ENCODE results near the gene ADAMTS2.

ADAMTS2 gene

DNA sequence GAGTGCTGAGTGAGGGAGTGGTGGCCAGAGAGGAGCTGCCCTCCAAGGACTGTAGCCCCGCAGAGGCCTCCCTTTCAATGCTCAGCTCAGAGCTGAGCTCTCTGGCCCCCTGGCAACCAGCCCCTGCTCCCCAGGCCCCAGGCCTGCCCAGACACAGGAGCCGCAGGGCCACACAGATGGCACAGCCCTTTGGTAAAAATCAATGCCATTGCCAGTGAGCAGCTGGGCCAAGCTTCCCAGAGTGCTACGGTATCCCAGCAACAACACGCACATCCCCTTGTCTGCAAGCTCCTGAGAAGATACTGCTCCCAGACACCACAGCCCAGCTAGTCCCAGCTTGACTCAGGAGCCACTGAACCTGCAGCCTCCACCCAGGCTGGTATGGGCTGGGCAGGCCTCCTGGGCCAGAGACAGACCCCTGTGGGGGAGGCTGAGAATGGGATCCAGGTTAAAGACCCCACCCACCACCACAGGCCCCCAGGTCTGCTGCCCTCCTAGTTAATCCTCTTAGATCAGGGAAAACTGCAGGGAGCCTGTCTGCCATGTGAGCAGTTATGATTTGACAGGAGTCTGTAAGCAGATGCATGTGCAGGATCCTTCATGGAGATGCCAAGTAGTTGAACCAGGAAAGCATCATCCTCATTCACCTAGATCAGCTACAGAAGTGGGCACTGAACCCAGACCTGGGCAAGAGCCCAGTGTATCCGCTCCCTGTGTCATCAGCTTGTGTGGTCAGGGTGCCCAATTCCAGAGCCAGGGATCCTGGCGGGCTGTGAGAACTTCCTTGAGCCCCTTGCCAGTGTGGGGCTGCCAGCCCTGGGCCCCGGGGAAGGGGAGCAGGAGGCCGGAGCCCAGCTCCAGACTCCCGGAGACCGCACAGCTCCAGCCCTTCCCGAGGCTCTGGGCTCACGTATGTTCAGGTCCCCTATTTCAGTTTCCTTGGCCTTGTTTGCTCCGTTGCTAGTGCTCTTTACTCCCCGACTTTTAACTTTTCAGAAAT is 26.7 kb upstream of the ADAMTS2 start:
- DNase-seq (ENCODE audit: low read depth), result no peak

DNA sequence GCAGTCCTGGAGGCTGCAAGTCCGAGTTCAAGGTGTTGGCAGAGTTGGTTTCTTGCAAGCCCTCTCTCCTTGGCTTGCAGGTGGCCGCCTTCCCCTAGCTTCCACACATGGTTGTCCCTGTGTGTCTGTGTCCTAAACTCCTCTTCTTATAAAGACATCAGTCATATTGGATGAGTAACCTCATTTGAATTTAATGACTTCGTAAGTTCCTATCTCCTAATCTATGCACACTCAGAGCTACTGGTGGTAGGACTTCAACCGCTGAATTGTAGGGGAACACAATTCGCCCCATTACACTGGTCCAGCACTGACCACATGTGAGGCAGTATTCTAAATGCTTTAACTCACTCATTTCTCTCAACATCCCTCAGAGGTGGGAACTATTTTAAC is 25.9 kb upstream of the ADAMTS2 start:
- no peak for DNase-seq (ENCODE audit: low read depth)

DNA sequence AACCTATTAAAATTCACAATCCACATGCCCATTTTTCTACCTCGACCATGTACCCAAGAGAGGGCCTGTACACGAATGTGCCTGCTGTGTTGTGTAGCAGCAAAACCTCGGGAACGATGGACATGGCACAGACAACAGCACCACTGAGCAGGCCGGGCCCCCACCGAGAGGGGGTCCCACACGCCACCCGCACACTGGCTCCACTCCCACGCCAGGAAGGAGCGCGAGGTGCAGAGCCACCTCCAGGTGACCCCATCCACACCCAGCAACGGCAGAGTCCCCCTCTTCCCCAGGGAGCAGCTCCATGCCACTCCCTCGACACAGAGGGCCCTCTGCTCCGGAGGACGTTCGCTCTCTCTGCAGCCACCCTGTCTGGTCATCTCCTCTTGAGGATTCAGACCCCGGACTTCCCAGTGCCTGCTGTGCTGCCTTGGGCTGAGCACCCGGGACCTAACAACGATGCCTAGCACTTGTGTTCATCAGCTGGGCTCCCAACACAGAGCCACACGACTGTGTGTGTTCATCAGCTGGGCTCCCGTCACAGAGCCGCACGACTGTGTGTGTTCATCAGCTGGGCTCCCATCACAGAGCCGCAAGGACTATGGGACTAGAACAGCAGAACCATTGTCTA is 25.3 kb upstream of the ADAMTS2 start:
- no peak for DNase-seq (ENCODE audit: low read depth)

DNA sequence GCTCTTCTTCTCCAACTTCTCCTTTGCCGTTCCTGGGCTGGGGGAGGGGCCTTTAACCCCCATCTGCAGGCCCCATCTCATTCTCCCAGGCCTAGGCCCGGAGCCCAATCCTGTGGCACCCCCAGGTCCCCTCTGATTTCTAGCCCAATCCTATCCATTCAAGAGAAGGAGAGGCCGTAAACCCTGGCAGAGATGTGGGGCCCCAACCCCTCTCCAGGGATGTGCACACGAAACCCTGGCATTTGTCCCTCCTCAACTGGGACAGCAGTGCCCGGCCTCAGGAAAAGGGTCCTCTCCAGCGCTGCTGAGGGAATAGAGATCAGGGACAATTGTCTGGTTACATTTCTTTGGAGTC is 24.2 kb upstream of the ADAMTS2 start:
- DNase-seq (ENCODE audit: low read depth), result no peak

DNA sequence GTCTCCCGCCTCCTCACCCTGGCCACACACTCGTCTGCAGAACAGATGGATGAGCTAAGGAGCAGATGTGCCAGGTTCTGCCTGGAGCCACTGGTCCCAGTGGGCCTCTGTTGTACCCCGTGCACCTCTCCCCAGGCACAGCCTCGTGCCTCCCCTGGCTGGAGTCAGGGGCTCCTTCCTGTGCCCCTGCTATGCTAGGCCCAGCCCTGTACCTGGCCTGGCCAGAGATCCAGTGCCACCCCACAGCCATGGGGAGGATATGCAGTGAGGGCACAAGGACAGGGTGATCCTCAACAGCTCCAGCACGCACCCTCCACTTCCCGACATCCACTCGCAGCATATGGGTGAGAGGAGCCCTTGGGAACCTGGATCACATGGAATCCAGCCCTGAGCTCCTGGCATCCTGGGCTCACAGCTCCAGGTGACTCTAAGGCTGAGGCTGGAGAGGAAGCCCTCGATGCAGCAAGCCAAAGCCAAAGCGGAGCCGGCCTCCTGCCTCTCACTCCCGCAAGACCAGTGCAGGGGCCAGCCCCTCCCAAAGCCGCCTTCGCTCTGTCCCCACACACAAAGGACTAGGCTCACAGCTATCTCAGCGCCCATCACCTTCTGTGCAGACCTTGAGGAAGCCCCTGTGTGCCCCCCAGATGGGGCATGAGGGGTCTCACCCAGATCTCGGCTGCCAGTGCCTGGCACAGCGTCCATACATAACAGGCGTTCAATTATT is 23.7 kb upstream of the ADAMTS2 start:
- DNase-seq (ENCODE audit: low read depth), result no peak

DNA sequence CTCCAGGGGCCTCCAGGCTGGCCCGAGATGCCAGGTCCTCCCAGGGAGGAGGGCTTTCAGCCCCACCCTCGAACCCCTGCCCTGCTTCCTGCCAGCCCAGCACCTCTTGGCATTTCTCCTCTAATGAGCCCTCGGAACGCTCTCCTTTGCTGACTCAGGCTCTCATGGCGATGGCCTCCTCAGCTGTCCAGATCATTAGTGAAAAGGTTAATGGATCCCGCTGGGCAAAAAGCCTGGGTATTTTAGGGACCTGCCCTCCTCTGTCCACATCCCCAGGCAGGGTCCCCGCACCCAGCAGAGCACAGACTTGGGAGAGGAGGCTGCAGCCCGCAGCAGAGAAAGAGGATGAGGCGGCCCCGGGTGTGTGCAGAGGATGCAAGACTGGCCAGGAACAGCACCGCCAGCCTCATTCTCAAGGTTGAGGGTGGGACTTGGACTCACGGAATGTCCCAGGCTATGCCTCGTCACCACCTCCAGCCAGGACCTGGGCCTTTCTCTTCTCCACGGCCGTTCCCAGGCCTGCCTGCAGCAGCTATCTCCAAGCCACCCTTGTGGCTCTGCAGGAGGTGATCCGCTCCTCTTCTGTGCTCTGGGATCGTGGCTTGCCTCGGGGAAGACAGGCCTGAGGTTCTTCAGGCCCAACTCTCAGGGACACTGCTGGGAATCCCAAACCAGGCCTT is 23.0 kb upstream of the ADAMTS2 start:
- DNase-seq (ENCODE audit: low read depth), result no peak

DNA sequence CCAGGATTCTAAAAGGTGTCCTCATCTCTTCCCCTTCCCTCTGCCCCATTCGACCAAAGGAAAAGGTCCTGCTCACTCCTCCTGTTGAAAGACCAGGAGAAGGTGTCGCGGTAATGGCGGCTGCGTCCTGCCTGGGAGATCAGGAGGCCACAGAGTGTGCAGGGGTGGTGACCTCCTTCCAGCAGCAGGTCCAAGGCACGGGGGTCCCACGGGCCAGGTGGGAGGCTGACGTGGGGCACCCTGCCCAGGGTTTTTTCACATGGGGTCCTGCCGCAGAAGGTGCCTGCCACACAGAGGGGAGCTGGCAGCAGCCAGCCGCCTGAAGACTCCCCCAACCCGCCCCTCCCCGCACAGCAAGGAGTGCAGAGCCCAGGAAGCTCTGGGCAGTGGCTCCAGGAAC is 22.2 kb upstream of the ADAMTS2 start:
- no peak for DNase-seq (ENCODE audit: low read depth)

DNA sequence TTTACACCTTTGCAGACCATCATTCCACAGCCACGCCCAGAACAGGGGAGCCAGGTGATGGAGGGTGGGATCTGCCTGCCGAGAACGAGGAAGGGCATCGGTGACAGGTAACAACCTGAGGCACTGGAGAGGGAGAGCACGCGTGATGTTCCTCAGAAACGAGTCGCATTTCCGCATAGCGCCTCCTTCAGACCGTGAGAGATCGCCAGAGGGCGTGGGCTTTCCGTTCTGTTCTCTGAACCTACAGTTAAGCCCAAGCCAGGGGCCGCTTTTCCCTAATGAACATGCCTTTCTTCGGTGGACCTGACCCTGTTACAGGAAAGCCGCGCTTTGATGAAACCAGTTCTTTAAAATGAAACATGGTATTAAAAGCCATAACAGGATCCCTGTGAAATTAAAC is 17.1 kb upstream of the ADAMTS2 start:
- DNase-seq (ENCODE audit: low read depth), result no peak

DNA sequence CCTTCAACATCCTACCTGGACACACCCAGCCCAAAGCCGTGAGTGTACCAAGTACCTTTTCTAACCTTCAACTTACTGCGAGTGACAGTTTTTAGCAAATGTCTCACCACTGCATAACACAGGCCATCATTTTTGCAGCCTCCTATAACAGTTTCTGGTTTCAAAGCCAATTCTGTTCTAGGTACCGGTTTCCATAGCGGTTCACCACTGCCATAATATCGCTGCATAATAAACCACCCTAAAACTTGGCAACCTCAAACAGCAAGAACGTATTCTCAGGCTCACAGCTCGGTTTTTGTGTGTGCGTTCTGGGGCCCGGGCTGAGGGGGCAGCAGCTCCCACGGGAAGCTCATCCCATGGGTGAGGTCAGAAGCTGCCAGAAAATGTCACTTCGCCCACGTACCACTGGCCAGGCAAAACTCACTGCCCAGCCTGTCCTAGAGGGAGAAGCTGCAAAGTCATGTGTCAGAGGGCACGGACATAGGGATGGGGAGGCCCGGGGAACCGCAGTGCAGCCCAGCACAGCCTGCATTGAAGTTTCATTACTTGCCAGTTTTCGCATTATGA is 15.9 kb upstream of the ADAMTS2 start:
- DNase-seq (ENCODE audit: low read depth), result no peak

DNA sequence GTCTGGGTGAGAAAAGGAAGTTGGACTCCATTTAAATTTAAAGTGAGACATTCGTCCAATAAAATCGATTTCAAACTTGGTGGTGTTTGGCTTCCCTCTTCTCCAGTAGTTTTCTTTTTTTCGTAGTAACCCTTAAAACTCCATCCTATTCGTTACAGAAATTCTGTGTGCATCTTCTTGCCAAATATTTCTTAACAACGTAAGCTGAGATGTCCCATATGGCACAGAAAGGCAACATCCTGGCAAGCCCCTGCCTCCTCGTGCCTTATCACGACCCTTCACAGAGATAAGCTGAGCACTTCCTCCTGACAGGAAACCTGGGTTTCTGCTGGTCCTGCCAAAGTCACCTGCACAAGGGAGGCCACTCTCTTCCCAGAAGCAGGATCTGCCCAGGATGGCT is 11.8 kb upstream of the ADAMTS2 start:
- no peak for DNase-seq (ENCODE audit: low read depth)

DNA sequence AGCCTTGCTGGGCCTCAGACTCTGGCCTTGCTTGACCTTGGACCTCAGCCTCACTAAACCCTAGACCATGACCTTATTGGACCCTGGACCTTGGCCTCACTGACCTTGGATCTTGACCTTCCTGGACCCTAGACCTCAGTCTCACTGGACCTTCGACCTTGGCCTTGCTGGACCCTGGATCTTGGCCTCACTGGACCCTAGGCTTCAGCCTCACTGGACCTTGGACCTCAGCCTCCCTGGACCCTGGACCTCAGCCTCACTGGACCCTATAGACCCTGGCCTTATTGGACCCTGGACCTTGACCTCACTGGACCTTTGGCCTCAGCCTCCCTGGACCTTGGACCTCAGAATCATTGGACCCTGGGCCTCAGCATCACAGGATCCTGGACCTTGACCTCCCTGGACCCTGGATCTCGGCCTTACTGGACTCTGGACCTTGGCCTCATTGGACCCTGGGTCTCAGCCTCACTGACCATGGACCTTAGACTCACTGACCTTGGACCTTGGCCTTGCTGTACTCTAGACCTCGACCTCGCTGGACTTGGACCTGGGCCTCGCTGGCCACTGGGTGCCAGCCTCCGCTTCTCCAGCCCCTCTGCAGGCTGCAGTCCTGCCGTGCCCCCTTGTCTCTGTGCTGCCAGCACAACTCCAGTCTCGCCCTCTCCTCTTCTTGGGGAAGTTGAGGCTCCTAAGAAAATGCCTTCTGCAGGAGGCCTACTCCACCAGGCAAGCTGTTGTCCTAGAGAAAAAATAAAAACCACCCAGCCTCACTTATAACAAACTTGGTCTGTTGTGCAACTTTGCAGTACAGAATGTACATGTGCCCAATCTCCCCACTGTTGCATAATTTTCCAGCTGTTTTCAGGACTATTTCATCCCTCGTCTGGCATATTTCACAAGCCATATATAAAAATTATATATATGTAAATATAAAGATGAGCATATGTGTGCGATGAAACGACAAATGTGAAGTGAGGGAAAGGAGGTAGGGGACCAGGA is 11.0 kb upstream of the ADAMTS2 start:
- no peak for DNase-seq (ENCODE audit: low read depth)

DNA sequence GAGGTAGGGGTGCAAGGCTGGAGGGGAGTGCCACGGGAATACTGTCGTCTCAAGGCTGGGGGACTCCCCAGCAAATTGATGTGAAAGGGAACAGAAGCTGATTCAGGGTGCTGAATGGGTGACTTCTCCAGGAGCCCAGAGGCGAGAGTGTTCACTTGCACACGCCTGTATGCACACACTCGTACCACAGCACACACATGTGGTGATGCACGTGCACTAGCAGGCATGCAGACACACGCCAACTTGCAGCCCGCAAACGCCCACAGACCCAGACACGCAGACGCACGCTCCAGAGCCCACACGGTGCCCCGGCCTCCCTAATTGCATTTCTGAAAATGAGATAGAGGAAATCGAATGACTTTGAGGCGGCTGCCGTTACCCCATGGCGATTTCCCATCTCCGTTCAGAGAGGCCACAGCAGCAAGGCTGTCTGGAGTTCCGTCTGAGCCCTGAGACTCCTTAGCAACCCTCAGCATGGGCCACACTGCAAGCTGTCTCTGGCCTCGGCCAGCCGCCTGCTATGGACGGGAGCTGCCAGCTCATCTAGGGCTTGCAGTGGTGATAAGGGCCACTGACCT is 9.1 kb upstream of the ADAMTS2 start:
- no peak for DNase-seq (ENCODE audit: low read depth)

DNA sequence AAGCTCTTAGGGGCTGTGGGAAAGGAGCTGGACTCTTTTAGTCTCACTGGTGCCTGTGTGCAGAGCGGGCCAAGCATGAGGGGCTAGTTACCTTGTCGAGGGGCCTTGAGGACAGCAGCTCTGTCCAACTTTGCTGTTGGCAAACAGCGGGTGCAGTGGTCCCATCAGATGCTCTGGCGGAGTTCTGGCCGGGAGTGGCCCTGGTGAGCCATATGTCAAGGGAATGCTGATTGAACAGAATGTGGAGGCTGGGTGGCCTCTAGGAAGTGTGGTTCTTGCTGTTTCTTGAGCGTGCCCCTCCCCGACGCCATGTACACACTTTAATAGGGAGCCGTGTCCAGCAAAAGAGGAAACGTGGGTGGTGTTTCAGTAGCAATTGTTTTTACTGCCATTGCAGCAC is 3.6 kb upstream of the ADAMTS2 start:
- DNase-seq (ENCODE audit: low read depth), result no peak

DNA sequence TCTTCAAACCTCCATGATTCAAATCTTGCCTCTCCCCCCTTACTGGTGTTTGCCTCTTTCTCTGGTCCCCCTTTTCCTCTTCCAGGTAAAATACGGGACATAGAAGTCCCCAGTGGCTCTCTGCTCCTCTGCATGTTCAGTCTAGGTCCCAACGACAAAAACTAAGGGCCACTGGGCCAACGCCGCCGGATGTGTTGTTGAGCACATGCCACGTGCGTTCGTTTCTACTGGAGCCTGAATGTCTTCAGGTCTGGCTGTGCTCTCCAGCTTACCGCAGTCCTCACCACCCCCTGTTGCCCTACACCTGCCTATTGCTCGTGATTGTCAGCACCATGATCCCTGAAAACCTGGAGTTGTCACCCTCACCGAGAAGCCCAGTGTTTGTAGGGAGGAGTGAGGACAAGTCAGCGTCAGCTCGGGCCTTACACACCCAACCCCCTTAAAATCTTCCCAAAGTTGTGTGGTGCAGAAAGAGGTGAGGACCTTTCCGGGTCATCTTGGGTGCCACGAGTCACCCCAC is 2.8 kb upstream of the ADAMTS2 start:
- DNase-seq (ENCODE audit: low read depth), result no peak

DNA sequence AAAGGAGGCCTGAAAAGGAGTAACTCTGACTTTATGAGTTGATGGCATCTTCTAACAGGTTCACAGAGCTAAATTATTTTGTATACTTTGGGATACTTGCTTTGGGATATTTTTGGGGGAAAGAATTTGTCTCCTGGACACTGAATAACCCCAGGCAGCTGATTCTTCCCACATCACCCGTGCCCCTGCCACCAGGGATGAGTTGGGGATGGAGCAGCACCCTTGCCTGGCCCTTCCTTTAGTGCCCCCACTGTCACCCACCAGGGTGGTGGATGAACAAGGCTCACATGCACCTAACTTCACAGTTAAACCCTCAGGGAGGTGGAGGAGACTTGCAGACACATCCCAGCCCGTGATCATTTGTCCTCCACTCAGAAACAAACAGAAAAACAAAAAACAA is 2.3 kb upstream of the ADAMTS2 start:
- no peak for DNase-seq (ENCODE audit: low read depth)

DNA sequence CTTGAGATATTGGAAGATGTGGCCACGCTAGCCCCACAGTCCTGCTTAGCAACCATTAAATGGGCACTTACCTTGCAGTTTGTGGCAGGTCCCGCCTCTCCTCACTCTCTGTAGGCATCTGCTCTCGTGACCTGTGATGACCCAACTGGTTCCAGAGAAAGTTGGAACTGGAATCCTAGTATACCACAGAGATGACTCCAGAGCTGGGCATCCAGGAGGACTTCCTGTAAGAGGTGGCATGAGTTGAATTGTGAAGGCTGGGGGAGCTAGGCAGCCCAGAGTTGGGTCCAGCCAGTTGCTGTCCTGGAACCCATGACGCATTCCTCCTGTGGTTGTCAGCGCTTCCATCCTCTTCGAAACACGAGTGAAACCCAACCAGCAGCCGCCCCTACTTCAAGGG is 1.6 kb upstream of the ADAMTS2 start:
- no peak for DNase-seq (ENCODE audit: low read depth)

DNA sequence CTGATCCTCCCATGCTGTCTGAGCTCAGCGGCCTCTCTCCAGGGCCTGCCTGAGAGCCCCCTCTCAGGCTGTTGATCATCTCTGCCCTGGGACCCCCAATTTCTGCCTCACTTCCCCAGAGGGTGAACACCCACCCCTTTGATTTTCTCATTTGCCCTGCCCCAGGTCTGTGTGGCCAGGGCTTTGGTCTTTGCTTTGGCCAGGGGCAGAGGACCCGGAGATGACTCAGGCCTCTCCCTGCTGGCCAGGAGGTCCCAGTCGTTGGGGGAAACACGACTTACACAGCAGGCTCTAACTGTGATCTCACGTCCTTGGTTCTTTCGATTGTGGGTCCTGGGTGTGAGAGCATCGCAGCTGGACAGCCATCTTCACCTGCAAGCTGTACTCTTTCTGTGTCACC is 1.1 kb upstream of the ADAMTS2 start:
- no peak for DNase-seq (ENCODE audit: low read depth)

DNA sequence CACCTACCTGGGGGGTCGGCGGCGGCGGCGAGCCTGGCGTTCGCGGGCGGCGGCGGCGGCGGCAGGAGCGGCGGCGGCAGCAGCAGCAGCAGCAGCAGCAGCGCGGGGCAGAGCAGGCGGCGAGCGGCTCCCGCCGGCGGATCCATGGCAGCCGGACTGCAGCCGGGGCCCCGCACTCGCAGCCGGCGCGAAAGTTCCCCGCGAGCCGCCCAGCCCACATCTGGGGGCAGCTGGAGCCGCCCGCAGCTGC is 153 bp downstream of the ADAMTS2 start:
- DNase-seq (ENCODE audit: low read depth), result no peak

DNA sequence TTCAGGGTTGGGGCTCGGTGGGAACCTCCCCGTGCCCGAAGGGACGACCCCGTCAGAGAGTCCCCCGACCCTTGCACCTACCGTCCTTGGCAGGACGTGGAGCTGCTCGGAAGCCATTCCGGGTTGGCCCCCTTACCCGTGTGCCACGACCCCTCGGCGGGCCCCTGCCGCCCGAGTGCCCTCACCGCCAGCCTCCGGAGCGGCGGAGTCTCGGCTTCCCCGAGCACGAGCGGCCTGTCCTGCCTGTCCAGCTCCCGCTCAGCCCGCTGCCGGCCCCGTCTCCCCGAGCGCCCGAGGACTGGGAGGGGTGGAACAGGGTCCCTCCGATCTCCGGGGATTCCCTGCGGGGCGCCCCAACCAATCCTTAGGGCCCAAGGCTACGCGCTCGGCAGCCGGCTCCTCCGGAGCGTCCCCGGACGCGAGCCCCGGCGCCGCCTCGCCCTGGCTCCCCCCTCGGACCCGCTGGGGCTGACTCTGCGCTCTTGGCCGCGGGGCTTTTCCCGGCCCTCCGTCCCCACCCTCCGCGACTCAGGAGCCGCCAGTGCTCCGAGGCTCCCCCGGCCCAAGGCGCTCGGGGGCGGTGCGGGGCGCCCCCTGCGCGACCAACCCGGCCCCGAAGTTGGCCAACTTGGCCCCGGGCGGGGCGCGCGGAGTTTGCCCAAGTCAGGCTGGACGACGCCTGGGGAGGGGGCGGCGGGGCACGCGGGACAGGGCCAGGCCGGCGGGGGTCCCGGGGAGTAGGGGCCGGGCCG is 654 bp downstream of the ADAMTS2 start:
- DNase-seq (ENCODE audit: low read depth), result no peak
